Stimulated activated naive B cell treated with anti-CD40 and anti-IgM and Interleukin-4, amounts not matched to agents 10 μg/mL and 1 μg/mL and 100 μg/mL, for 72 hours (primary cell): ENCODE measurements around the gene RBM47.

Experiments used
- ATAC-seq, 2 donors: fragments of 150-1000 bp; cut with Tn5 transposase; replicated peaks; 2 replicates each; pipeline ENCODE4 v1.10.0; 2021; ENCODE audit warnings: moderate library complexity in 1 of 2
- DNase-seq: peaks from one replicate; pipeline ENCODE4 v3.0.0; 2021
- H3K27ac Mint-ChIP-seq: one replicate; pipeline ENCODE4 v1.8.0; 2022; ENCODE audit warnings: mild to moderate bottlenecking, mixed read lengths
- H3K27me3 Mint-ChIP-seq, 2 donors: one replicate each; pipeline ENCODE4 v1.8.0; 2022; ENCODE audit warnings: mixed read lengths in 2 of 2
- H3K36me3 Mint-ChIP-seq, 2 donors: one replicate each; pipeline ENCODE4 v1.8.0; 2022; ENCODE audit warnings: mixed read lengths in 2 of 2, mild to moderate bottlenecking in 1 of 2
- H3K4me1 Mint-ChIP-seq, 2 donors: one replicate each; pipeline ENCODE4 v1.8.0; 2022; ENCODE audit warnings: mixed read lengths in 2 of 2, mild to moderate bottlenecking in 1 of 2
- H3K4me3 Mint-ChIP-seq, 2 donors: one replicate each; pipeline ENCODE4 v1.8.0; 2022; ENCODE audit warnings: mild to moderate bottlenecking in 2 of 2, mixed read lengths in 2 of 2, moderate library complexity in 1 of 2
- H3K9me3 Mint-ChIP-seq, 2 donors: one replicate each; pipeline ENCODE4 v1.8.0; 2022; ENCODE audit warnings: mixed read lengths in 2 of 2, mild to moderate bottlenecking in 1 of 2

RBM47 gene

DNA sequence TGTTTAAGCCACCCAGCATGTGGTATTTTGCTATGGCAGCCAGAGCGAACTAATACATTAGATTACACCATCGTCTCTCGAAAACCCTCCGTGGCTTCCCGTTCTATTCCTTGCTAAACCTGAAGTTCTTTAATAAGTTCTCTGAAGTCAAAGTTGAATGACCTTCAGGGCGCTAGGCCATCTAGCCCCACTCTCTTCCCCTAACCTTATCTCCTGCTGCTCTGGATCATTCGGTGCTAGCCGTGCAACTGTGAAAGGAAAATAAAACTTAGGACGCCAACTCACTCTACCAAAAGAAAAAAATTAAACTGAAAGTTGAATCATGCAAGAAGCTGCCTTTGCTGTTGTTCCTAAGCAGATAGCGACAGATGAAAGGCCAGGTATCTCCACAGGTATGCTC lies 254.6 kb downstream of the RBM47 start:
- Mint-ChIP-seq H3K27ac (no peak overlapping the region), H3K27me3 (no peaks in the 10 kb centered on the region), H3K36me3 (no peaks in the 10 kb centered on the region), H3K4me1 (no peaks in the 10 kb centered on the region), H3K9me3 (no peaks in the 10 kb centered on the region), H3K4me3 (no peak overlapping the region)
- DNase-seq (no peak), ATAC-seq (no peak)

DNA sequence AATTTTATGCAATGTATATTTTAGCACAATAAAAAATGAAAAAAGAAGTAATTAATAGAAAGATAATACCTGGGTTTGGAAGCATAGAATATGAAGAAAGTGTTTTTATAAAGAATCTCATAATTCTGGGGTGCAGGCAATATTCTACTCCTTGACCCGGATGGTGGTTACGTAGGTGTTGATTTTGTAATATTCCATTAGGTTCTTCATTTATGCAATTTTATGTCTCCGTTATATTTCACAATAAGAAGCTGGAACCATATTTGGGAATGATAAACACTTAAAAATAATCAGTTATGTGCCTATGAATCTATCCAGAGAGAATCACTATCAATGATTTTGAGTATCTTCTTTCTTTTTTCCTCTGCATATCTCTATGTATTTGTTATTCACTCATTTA lies 256.0 kb downstream of the RBM47 start:
- Mint-ChIP-seq H3K36me3 (no peaks in the 10 kb centered on the region), H3K27me3 (no peaks in the 10 kb centered on the region), H3K9me3 (no peaks in the 10 kb centered on the region), H3K27ac (no peak overlapping the region), H3K4me3 (no peak overlapping the region), H3K4me1 (no peaks in the 10 kb centered on the region)
- DNase-seq (no peak), ATAC-seq (no peak)
